Stimulated activated CD8-positive, alpha-beta memory T cell treated with anti-CD3 and anti-CD28 coated beads, Interleukin-12 subunit alpha, Interleukin-12 subunit beta, amount 100 ng/mL, for 1 hour (primary cell): ENCODE results near the gene ABHD14A.
A peak's percentile ranks its signal among the peaks of the same experiment; 100 is the strongest.

Experiments used
- DNase-seq: peaks from one replicate; pipeline ENCODE4 v3.0.0-alpha.2; 2020; ENCODE audit warnings: low read depth

ABHD14A gene

DNA sequence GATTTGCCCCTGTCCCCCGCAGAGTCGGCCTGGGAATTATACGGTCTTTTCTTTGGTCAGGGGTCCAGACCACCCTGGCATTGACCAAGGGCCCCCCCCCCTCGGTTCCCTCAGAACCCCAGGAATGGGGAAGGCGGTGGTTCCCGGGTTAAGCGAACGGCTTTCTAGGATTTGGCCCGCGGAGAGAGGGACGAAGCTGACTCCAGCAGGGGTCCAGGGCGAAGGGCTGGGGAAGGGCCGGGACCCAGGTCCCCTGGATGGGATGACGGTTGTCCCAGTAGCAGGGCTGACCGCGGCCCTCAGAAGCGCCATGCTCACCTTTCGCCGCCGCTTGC, 33.4 kb upstream of the ABHD14A start:
- no peak for DNase-seq

DNA sequence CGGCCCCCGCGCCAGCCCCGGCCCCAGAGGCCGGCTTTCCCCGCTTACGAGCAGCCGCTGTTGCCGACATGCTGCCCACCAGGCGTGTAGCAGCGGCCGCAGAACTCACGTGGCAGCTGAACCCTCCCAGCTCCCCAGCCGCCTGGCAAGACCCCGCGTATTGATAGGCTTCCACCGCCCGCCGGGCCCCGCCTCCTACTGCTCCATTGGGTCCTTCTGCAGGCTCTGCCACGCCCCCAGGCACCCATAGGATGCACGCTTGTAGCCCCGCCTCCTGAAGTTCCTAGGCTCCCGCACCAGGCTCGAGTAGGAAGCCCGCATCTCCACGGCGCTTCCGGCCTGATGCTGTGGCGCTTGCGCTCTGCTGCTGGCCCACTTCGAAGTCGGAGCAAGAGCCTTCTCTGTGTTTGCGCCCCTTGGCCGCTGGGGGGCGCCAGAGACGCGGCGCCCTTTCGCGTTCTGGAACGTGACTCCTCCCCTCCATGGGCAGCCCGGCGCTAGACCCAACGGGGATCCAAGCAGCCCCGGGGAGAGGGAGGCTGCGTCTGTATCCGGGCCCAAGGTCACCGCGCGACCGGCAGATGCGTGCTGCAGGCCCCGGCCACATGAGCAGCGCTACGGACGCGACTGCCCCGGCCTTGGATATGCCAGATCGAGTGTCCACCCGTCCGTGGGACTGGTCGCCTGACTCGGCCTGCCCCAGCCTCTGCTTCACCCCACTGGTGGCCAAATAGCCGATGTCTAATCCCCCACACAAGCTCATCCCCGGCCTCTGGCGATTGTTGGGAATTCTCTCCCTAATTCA, 32.9 kb upstream of the ABHD14A start, which contains the start of the genes PARP3 and RRP9:
PARP3 (plus strand) TSS at position 566 of the 805 bp plus-strand sequence. CDS start 993 bp downstream, outside the sequence.
RRP9 (minus strand) TSS at position 107 of the 805 bp plus-strand sequence; CDS start at position 70, 37 bp downstream.
- peak; percentile 99 for DNase-seq

DNA sequence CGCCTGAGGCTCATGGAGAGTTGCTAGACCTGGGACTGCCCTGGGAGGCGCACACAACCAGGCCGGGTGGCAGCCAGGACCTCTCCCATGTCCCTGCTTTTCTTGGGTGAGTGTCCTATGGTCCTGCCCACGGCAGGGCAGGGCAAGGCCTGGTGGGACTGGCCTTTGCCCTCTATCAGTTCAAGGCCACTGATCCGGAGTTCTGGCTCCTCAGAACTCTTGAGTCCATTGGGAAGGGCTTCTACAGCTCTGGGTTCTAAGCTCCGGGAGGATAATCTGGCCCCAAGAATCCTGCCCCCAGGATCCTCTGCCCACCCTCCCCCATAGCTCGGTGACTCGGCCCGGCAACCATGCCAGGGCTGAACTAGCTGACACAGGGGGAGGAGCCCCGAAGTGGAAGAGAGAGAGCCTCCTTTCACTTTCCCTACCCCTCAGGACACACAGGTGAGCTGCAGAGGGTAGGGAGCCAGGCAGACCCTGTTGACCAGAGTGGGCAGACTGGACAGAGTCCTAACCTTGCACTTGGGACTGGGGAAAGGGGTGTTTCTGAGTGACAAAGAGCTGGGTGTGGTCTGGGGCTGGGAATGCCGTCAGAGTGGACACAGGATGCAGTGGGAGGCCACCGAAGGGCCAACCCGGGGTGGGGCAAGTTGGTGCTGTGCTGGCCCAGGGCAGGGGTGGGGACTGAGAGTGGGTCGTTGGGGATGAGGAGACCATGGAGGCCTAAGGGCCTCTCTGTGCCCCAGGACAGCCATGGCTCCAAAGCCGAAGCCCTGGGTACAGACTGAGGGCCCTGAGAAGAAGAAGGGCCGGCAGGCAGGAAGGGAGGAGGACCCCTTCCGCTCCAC, 32.0 kb upstream of the ABHD14A start:
- DNase-seq: peak; percentile 18

DNA sequence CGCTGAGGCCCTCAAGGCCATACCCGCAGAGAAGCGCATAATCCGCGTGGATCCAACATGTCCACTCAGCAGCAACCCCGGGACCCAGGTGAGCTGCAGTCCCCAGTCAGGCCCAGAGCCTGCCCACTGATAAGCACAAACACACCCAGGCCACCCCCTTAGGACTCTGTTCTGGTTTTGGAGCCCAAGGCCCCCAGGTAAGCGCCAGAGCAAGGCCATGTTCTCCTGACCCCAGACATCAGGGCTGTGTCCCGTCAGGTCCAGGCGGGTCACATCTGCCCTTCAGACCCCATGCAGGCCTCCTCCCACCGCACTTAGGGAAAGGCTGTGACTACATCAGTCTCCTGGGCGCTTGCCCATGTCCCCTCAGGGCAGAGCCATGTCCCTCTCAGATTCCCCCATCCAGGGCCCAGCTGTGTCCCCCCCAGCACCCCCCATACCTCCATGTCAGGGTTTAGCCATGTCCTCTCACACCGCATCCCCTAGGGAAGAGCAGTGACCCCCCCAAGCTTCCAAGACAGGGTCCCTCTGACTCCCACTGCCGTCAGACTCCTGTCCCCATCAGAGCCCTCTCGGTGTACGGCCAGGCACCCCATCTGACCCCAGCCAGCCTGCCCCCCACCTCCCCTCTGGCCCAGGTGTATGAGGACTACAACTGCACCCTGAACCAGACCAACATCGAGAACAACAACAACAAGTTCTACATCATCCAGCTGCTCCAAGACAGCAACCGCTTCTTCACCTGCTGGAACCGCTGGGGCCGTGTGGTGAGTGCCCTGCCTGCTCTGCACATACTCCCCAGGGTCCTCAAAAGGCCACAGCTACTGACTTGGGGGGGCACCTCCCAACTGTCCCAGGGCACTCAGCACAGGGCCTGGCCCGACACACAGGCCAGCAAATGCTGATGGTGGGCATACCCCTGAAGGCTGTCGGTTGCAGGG, 31.1 kb upstream of the ABHD14A start:
- no peak for DNase-seq

DNA sequence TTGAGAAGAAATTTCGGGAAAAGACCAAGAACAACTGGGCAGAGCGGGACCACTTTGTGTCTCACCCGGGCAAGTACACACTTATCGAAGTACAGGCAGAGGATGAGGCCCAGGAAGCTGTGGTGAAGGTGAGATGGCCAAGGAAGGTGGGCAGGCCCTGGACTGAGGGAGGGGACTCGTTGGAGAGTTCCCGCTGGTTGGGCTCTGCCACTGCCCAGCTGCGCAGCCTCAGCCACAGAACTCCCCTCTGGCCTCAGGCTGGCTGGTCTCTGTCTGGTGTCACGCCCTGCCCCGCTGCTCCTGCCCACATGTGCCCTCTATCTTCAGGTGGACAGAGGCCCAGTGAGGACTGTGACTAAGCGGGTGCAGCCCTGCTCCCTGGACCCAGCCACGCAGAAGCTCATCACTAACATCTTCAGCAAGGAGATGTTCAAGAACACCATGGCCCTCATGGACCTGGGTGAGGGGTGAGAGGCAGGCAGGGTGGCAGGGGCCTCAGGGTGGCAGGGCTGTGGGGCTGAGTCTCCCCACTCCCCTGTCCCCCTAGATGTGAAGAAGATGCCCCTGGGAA, 30.3 kb upstream of the ABHD14A start:
- no peak for DNase-seq

DNA sequence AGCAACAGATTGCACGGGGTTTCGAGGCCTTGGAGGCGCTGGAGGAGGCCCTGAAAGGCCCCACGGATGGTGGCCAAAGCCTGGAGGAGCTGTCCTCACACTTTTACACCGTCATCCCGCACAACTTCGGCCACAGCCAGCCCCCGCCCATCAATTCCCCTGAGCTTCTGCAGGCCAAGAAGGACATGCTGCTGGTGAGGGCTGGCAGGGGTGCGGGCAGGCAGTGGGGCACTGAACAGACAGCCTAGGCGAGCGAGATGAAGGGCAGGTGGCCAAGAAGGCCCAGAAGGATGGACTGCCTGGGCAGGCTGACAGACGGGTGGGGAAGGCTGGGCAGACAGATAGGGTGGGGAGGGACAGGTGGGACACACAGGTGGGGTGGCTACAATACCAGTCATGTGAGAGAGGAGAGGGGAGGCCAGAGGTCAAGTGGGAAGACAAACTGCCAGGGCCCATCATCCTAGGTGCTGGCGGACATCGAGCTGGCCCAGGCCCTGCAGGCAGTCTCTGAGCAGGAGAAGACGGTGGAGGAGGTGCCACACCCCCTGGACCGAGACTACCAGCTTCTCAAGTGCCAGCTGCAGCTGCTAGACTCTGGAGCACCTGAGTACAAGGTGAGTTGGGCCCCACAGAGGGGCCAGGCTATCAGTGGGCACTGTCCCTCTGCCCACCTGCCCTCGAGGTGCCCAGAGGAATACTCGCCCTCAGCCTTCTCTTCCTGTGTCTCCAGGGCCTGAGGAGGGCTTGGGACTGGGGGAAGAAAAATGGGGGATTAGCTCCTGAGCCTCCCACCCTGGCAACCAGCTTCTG, 29.6 kb upstream of the ABHD14A start:
- no peak for DNase-seq

DNA sequence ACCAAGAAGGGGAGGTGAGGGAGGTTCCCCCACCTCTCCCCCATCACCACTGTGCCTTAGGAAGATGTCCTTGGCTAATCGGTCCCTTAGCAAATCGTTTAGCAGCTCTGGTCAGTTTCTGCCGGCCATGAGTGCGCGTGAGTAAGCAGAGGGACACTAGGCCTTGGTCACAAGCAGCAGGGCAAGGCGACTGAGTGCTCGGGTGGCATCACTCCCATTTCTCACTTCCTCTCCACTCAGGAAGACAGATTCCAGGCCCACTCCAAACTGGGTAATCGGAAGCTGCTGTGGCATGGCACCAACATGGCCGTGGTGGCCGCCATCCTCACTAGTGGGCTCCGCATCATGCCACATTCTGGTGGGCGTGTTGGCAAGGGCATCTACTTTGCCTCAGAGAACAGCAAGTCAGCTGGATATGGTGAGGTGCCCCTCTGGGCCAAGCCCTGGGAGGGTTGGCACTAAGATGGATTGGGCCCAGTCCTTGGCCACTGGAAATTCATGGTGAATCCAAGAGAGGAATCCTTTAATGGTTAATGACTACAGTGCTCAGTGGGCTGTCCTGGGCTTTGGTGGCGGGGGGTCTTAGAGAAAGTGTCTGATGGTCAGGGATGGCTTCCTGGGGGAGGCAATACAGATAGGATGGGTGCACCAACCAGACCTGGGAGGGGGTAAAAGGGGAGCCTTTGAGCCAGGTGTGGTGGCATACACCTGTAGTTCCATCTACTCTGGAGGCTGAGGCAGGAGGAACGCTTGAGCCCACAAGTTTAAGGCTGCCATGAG, 28.7 kb upstream of the ABHD14A start:
- no peak for DNase-seq

DNA sequence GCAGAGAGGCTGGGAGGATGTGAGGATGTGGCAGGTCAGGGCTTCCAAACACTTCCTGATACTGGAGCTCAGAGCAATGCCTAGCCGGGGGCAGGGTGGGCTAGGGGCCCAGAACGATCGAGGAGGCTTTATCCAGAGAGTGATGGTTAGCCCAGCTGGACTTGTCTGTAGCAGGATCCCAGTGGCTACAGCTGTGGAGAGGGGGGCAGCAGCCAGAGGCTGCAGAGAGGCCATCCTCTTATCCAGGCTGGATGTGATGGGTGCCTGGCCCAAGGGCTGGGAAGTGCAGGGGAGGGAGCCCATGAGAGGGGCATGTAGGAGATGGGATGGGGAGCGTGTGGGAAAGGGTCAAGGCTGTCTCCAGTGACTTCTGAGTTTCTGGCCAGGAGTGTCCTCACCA, 28.1 kb upstream of the ABHD14A start:
- no peak for DNase-seq

DNA sequence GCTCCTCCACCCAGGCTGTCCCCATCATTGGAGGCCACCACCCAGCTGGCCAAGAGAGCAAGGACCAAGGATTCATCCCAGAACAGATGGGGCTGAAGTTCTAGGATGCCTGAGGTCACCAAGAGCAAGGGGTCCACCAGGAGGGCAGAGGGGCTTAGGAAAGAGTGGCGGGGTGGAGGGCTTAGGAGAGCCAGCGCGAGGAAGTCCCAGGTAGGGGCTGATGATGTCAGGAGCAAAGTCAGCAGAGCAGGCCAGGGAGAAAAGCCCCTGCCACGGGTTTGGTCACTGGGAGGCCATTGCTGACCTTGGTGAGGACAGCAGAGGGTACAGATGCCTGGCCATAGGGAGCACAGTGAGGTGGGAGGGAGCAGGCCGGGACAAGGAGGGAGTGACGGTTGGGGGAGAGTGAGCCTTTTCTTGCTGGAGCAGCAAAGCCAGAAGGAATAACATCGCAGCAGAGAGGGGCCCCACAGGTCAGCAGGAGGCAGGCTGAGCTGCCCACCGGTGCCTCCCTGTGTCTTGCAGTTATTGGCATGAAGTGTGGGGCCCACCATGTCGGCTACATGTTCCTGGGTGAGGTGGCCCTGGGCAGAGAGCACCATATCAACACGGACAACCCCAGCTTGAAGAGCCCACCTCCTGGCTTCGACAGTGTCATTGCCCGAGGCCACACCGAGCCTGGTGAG, 27.5 kb upstream of the ABHD14A start:
- DNase-seq: no peak

DNA sequence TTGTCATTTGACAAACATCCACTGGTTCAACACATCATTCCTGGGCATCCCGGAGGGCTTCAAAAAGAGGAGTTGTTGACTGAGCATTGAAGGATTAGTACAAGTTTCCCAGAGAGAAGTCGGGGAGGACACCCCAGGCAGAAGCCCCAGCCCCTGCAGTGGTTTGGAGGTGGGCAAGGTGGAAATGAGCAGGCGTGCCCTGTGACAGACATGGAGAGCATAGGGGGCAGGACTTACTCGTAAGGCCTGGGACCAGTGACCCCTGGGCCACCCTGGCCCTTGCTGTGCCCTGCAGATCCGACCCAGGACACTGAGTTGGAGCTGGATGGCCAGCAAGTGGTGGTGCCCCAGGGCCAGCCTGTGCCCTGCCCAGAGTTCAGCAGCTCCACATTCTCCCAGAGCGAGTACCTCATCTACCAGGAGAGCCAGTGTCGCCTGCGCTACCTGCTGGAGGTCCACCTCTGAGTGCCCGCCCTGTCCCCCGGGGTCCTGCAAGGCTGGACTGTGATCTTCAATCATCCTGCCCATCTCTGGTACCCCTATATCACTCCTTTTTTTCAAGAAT, 26.8 kb upstream of the ABHD14A start:
- DNase-seq: no peak

DNA sequence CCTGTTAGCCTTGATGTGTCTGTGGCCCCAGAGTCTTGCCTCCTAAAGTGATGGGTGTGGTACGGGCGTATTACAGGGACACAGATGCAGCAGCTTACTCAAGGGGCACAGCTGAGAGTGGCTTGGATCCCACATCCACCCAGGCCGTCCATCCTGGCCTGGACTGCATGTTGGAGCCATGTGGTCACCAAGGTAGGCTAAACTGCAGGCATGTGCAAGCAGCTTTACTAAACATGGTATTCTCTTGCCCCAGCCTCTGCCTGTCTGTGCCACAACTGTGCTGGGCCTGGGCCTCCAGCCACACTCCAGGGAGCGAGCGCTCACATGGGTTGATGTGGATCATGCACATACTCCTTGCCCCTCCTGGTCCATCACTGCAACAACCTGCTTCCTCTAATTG, 25.7 kb upstream of the ABHD14A start:
- no peak for DNase-seq

DNA sequence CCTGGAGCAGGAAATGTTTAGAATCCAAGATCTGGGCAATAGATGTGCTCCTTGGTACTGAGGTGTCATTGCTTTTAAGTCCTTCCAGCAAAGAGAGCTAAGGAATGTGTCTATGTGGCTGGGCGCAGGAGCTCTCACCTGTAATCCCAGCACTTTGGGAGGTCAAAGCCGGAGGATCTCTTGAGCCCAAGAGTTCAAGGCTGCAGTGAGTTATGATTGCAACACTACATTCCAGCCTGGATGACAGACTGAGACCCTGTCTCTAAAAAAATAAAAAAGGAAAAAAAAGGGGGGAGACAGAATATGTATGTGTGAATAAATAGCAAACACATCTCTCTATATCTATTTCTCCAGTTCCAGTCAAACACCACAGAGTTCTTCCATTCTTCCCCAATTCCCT, 24.0 kb upstream of the ABHD14A start:
- no peak for DNase-seq

DNA sequence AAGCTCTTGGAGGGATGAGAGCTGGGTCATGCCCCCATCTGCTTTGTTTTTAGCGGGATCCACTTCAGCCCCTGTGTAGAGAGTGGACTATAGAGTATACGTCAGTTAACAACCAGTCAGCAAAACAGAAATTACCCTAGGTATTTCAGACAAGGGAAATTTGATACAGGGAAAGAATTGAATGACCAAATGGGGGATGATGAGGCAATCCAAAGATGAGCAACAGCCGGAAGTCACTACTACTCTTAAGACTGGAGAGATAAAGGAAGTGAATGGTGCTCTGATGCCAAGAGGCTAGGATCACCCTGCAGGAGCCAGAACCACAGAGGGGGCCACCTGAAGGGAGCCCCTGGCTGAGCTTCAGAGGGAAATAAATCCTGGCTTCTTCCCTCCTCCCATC, 21.4 kb upstream of the ABHD14A start:
- no peak for DNase-seq

DNA sequence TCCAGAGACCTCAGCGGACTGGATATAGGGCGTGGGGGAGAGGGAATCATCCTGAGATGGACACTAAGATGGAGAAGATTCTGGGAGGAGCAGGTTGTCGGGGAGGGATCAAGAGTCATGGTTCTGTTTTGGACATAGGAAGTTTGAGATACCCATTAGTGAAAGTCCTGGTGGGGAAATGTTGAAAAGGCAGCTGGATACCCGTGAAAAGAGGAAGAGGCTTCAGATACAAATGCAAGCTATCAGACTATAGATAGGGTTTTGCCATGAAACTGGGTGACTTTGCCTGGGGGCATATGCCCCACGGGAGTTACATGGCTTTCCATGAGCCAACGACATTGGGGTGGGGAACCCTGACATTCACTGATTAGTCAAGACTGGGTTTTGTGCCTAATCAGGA, 20.8 kb upstream of the ABHD14A start:
- no peak for DNase-seq

DNA sequence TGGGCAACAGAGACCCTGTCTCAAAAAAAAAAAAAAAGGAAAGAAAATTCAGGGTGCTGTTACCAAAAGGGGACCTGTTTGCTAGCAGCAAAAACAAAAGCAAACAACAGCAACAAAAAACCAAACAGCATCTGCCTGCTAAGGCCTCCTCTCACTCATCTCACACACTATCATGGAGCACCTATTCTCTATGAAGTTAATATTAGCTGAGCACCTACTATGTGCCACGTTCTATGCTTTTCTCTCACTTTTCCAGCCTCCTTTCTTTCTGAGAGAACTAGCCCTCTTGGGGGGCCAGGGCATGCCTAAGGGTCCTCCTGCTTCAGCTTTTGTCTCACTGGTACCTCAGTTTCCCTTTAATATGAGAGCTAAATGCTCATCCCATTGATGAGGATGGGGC, 20.2 kb upstream of the ABHD14A start:
- no peak for DNase-seq

DNA sequence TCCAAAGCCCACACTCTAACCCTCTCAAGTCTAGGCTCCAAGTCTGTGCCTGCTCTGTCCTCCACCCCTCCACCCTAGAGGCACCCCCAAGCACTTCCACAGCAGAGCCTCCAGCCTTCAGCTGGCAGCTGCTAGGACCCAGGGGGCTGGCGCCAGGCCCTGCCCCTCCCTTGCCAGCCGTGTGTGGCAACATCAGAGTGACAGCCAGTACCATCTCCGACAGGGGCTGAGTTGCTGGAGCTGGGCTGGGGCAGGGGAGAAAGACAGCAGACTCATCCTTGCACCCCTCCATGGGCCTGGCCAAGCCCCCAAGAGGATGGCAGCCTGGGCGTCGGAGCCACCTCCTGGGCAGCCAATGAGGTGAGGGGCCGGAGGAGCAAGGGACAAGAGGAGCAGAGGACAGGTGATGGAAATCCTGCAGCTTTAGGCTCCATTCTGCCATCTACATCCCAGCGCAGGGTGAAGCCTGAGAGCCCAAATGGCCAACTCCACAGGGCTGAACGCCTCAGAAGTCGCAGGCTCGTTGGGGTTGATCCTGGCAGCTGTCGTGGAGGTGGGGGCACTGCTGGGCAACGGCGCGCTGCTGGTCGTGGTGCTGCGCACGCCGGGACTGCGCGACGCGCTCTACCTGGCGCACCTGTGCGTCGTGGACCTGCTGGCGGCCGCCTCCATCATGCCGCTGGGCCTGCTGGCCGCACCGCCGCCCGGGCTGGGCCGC, 19.5 kb upstream of the ABHD14A start, which contains the start of gene GPR62:
GPR62 (plus strand) TSS at position 207 of the 718 bp plus-strand sequence; CDS start at position 479, 272 bp downstream.
- no peak for DNase-seq

DNA sequence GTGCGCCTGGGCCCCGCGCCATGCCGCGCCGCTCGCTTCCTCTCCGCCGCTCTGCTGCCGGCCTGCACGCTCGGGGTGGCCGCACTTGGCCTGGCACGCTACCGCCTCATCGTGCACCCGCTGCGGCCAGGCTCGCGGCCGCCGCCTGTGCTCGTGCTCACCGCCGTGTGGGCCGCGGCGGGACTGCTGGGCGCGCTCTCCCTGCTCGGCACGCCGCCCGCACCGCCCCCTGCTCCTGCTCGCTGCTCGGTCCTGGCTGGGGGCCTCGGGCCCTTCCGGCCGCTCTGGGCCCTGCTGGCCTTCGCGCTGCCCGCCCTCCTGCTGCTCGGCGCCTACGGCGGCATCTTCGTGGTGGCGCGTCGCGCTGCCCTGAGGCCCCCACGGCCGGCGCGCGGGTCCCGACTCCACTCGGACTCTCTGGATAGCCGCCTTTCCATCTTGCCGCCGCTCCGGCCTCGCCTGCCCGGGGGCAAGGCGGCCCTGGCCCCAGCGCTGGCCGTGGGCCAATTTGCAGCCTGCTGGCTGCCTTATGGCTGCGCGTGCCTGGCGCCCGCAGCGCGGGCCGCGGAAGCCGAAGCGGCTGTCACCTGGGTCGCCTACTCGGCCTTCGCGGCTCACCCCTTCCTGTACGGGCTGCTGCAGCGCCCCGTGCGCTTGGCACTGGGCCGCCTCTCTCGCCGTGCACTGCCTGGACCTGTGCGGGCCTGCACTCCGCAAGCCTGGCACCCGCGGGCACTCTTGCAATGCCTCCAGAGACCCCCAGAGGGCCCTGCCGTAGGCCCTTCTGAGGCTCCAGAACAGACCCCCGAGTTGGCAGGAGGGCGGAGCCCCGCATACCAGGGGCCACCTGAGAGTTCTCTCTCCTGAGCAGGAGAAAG, 18.7 kb upstream of the ABHD14A start:
- DNase-seq: no peak
